T-helper 2 cell (primary cell): Measurements from ENCODE around the gene PHTF1.

Source experiments
- DNase-seq, 5 experiments: peaks; one replicate each; pipeline versions ENCODE4 v3.0.0 to v3.0.0-alpha.2; 2012 to 2022

PHTF1 gene

DNA sequence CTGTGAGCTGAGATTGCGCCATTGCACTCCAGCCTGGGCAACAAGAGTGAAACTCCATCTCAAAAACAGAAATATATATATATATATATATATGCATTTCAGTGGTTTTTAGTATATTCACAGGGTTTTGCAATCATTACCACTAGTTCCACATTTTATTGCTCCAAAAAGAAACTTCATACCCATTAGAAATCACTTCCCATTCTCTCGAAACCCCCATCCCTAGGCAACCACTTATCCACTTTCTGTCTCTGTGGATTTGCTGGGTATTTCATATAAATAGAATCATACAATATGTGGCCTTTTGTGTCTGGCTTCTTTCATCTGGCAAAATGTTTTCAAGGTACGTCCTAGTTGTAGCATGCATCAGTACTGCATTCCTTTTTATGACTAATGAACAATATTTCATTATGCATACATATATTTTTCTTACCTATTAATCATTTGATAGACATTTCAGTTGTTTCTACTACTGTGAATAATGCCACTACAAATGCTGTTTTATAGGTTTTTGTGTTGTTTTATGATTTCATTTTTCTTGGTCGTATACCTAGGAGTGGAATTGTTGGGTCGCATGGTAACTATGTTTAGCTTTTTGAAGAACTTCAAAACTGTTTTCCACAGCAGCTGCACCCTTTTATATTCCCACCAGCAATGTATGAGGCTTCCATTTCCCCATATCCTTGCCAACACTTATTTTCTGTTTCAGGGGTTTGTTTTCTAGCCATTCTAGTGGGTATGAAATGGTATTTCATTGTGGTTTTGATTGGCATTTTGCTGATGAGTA, 95.9 kb downstream of the PHTF1 start:
- no peak for DNase-seq

DNA sequence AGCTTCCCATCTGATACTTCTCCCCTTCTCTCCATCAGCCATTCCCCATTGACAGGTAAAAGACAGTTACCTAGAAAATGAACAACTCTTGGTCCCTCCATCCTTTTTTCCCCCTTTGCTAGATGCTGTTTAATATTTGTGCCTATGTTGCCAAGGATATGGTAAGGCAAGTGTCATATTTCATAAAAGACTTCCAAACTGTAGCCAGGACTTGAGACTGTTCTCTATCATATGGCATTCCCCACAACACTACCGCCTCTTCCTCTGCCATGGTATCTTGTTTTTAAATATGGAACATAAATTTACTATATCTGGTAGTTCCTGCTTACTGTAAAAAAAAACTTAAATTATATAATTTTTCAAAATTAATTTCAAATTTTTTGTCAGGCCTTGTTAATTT, 97.2 kb downstream of the PHTF1 start:
- DNase-seq, result no peak

DNA sequence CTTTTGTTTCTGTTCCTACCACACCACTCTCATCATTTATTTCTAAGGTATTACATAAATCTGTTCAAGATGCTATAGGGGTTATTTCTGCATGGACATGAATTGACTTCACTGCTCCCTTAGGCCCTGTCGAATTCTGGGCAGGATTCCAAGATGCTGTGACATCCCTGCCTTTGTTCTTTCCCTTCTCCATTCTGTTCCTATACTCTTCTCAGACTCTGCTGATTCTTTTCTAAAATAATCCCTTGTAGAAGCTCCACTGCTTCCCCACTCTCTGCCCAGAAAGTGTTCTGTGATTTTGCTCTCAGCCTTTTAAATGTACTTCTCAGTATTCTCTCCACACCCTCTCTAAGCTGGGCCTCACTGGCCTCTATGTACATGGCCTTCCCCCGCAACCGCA, 99.2 kb downstream of the PHTF1 start:
- no peak for DNase-seq

DNA sequence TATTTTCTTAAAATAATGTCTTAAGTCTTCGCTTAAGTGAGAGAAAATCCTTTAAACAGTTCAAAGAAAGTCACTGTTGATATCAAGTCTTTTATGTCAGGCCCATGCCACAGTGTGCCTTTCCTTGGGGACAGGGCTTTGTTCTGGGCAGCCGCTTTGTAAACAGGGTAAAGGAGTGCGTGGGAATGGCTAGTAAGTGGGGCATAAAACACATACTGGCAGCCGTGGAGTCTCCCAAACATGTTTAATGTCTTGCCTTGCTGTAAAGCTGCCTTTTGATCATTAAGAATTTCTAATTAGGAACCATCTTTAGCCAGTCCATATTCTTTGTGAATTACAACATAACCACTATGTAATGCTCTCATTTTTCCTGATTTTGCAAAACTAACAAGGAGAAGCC, 99.7 kb downstream of the PHTF1 start:
- DNase-seq, result no peak

DNA sequence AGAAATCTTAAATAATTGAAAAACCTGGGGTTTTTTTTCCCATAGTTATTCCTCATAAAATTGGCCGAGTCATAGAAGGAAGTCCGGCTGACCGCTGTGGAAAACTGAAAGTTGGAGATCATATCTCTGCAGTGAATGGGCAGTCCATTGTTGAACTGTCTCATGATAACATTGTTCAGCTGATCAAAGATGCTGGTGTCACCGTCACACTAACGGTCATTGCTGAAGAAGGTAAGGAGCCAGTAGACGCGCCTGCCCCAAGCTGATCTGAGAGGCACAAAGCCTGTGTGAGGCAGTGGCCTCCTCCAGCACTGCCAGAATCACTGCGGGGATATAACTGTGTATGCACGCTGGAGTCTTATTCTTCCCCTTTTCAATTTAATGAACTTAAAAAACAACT, 100.3 kb downstream of the PHTF1 start:
- no peak for DNase-seq

DNA sequence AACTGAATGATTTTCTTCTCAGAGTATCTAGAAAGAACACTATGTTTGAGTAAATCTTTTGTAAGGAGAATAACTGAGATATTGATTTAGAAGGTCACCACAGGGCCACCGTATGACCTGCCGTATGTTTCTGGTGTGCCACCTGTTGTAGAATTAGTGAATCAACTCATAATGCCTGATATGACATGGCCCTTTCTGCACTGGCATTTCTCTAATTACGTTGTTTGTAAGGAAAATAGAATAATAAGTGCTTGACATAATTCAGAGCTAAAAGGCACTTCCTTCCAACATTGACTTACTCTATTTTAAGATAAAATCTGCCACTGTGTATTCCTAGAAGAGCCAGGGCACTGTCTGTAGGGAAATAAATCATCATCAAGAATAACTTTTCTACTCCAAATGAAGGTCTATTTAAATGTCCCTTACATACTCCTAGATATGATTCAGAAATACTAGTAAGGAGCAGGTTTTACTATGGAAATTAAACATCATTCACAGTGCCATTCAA, 101.7 kb downstream of the PHTF1 start:
- no peak for DNase-seq

DNA sequence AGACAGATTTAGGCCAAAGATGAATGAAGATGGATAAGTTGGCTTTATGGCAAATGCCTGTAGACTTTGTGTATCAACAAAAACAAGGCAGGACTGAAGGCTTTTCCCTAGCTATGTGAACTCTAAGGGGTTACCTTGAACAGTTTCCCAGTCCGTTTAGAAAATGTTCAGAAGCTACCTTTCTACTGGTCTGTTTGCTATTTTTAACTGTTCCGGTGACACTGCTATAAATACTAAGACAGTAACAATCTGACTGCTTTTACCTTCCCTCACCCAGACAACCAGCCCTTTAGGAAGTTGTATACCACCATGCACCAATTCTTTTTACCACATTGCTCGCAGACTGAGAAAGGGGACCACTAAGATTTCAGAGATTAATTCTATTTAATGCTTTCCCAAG, 102.2 kb downstream of the PHTF1 start:
- DNase-seq, result no peak

DNA sequence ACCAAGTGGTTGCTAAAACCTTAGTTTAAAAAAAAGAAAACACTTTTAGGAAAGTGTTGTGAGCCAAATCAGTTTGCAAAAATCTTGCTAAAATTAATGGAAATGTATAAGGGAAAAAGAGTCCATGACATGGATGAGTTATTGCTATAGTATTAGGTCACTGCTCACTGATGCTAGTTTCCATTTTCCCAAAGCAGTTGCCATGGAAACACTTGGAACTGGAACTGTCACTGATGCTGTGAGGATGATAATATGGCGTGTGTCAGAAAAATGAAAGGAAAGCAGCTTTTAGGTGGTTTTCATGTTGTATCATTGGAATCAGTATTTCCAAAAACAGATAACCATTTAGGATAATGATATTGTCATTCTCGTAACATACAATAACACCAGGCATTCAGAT, 104.4 kb downstream of the PHTF1 start:
- no peak for DNase-seq

DNA sequence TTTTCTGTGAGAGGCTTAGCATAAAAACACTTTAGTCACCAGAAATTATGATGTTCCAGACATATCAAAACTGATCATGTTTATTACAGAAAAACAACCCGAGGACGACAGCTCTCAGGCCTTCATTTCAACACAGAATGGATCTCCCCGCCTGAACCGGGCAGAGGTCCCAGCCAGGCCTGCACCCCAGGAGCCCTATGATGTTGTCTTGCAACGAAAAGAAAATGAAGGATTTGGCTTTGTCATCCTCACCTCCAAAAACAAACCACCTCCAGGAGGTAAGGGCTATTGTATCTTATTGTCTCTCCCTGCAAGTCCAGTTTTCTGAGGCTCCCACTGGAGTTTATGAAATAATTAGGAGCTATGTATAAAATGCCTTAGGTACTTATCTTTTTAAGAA, 105.5 kb downstream of the PHTF1 start:
- DNase-seq, result no peak

DNA sequence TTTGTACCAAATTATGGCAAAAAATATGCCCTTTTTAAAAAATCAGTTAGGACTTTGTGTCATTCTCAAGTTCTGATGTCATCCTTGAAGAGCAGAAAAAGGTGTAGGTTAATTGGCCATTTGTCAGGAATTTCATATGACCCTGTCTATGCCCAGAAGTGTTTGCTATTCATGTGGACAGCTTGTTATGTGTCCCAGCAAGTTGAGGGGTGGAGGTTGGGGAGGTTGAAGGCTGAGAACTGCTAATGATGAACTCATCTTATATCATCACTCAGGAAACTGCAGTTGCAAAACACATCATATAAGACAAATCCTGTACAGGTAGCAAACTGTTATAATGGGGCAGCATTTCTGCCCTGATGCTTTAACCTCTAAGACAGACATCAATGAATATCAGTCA, 106.5 kb downstream of the PHTF1 start:
- no peak for DNase-seq

DNA sequence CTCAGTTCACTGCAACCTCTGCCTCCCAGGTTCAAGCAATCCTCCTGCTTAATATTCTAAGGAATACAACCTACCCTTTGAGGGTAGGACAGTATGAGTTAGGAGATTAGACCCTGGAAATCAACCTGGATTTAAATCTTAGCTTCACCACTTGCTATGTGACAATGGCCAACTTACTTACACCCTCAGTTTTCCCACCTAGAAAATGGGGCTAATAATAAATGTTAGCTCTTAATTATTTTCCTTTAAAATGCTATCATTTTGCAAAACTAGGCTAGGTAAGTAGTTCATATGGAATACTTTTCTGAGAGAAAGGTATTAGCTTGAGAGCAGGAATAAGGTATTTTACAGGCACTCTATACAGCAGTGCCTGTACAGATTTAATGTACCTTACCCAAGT, 110.8 kb downstream of the PHTF1 start:
- DNase-seq, result no peak

DNA sequence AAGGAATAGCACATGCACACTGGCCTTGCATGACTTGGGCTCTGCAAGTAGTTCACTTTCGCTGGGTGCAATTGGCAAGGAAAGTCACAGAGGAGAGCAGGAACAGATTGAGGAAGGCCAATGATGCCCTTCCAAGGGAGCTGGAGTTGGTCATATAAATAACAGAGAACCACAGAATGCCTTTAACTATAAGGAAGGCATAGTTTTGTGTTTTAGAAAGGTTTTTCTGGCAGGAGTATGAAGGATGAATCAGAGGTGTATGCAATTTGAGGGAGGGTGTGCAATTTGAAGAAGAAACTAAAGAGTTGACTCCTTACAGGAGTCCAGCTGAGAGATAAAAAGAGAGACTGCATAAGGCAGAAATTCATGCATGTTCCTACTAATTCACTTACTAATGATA, 112.1 kb downstream of the PHTF1 start:
- DNase-seq, result no peak
